Lower leg skin (tissue), 3 donors: Measurements from ENCODE around the gene ZP2.

Source experiments
- POLR2A ChIP-seq, 2 donors: fragments of 450-650 bp; IDR thresholded peaks; one replicate each; pipeline ENCODE4 v1.6.1; 2016 to 2017; ENCODE audit warnings: antibody characterized with exemption in 2 of 2, mild to moderate bottlenecking in 1 of 2, moderate library complexity in 1 of 2
- TF ChIP-seq, protein P1 (sequence below), 3 donors: fragments of 450-650 bp; IDR thresholded peaks; one replicate each; pipeline ENCODE4 v1.5.1; 2016; ENCODE audit warnings: antibody characterized with exemption in 3 of 3, mild to moderate bottlenecking in 3 of 3, moderate library complexity in 2 of 3

DNA sequence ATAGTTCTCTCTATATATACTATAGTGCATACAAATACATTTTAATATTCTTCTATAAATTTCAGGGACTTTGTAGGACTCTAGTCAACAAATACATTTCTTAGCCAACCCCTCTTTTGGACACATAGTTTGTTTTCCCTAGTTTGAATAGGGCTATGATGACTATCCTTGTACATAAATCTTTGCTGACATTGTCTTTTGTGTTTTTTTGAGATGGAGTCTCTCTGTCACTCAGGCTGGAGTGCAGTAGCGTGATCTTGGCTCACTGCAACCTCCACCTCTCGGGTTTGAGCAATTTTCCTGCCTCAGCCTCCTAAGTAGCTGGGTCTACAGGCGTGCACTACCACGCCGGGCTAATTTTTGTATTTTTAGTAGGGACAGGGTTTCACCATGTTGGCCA lies 25.5 kb upstream of the ZP2 start:
- TF ChIP-seq, protein P1, sequence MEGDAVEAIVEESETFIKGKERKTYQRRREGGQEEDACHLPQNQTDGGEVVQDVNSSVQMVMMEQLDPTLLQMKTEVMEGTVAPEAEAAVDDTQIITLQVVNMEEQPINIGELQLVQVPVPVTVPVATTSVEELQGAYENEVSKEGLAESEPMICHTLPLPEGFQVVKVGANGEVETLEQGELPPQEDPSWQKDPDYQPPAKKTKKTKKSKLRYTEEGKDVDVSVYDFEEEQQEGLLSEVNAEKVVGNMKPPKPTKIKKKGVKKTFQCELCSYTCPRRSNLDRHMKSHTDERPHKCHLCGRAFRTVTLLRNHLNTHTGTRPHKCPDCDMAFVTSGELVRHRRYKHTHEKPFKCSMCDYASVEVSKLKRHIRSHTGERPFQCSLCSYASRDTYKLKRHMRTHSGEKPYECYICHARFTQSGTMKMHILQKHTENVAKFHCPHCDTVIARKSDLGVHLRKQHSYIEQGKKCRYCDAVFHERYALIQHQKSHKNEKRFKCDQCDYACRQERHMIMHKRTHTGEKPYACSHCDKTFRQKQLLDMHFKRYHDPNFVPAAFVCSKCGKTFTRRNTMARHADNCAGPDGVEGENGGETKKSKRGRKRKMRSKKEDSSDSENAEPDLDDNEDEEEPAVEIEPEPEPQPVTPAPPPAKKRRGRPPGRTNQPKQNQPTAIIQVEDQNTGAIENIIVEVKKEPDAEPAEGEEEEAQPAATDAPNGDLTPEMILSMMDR (IDR thresholded peaks at IDR 0.05): no peak
- TF ChIP-seq POLR2A (IDR thresholded peaks at IDR 0.05): no peak
